T-helper 2 cell (primary cell): Measurements from ENCODE around the gene BIRC6.

ENCODE experiments used
- DNase-seq, 5 experiments: peaks; one replicate each; pipeline versions ENCODE4 v3.0.0 to v3.0.0-alpha.2; 2012 to 2022

BIRC6 gene

GRCh38 chr2:32377928-32378327 lies 21.1 kb downstream of the BIRC6 start:
- no peak for DNase-seq

- no peak for DNase-seq
Measured at GRCh38 chr2:32379352-32379751, 22.5 kb downstream of the BIRC6 start.

GRCh38 chr2:32383858-32384257 lies 27.0 kb downstream of the BIRC6 start:
- no peak for DNase-seq

- no peak for DNase-seq
Measured at GRCh38 chr2:32384529-32384928, 27.7 kb downstream of the BIRC6 start.

- DNase-seq: no peak
Measured at GRCh38 chr2:32386739-32387138, 29.9 kb downstream of the BIRC6 start.

DNA sequence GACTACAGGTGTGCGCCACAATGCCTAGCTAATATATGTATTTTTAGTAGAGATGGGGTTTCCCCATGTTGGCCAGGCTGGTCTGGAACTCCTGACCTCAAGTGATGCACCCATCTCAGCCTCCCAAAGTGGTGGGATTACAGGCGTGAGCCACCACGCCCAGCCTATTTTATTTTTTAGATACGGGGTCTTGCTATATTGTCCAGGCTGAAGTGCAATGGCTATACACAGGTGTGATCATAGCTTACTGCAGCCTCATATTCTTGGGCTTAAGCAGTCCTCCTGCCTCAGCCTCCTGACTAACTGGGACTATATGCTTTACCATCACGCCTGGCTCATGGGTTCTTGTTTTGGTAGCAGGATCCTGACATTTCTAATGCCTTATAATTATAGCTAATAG lies 42.4 kb downstream of the BIRC6 start:
- no peak for DNase-seq

GRCh38 chr2:32402091-32402490 lies 45.3 kb downstream of the BIRC6 start:
- peak in 1 of 5 experiments; percentile 25 for DNase-seq

GRCh38 chr2:32403782-32404181 lies 47.0 kb downstream of the BIRC6 start:
- no peak for DNase-seq

DNA sequence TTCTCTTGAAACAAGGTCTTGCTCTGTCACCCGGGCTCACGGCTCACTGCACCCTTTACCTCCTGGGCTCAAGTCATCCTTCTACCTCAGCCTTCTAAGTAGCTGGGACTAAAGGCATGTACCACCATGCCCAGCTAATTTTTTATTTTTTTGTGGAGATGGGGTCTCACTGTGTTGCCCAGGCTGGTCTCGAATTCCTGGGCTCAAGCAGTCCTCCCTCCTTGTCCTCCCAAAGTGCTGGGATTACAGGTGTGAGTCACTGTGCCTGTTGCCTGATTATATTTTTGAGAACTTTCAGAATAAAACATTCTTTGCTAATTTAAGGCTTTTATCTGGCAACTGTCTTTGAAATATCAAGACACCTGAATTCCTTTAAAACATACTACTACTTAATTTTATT lies 47.9 kb downstream of the BIRC6 start:
- DNase-seq: no peak

DNA sequence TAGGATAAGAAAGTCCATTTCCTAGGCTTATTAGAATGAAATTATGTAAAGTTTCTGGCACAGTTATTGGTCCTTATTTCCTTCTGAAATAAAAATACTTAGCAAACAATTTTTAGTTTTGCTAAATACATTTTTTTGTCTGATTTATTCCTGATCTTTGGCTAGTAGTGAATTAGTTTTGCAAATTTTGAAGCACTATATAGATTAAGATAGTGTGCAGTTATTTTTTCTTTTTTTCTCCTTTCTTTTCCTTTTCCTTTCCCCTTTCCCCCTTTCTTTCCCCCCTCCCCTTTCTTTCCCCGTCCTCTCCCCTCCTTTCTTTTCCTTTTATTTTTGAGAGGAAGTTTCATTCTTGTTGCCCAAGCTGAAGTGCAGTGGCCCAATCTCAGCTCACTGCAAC lies 59.7 kb downstream of the BIRC6 start:
- DNase-seq: no peak

- no peak for DNase-seq
Measured at GRCh38 chr2:32417659-32418058, 60.8 kb downstream of the BIRC6 start.

DNA sequence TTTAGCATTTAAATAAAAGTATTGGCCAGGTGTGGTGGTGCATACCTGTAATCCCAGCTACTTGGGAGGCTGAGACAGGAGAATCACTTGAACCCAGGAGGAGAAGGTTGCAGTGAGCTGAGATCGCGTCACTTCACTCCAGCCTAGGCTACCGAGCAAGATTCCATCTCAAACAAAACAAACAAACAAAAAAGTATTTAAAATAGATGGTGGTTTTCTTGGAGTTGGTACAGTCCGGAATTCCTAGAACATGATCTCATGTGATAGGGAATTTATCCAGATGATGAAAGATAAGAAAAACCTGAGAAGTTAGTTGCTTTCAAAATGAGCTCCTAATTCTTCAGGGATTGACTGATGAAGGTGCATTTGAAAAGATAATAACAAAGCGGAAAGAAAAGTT lies 62.0 kb downstream of the BIRC6 start:
- DNase-seq: no peak

- DNase-seq: no peak
Measured at GRCh38 chr2:32422133-32422532, 65.3 kb downstream of the BIRC6 start.

- no peak for DNase-seq
Measured at GRCh38 chr2:32423536-32423935, 66.7 kb downstream of the BIRC6 start.

- no peak for DNase-seq
Measured at GRCh38 chr2:32424739-32425138, 67.9 kb downstream of the BIRC6 start.

GRCh38 chr2:32425719-32426141 lies 68.9 kb downstream of the BIRC6 start:
- no peak for DNase-seq

DNA sequence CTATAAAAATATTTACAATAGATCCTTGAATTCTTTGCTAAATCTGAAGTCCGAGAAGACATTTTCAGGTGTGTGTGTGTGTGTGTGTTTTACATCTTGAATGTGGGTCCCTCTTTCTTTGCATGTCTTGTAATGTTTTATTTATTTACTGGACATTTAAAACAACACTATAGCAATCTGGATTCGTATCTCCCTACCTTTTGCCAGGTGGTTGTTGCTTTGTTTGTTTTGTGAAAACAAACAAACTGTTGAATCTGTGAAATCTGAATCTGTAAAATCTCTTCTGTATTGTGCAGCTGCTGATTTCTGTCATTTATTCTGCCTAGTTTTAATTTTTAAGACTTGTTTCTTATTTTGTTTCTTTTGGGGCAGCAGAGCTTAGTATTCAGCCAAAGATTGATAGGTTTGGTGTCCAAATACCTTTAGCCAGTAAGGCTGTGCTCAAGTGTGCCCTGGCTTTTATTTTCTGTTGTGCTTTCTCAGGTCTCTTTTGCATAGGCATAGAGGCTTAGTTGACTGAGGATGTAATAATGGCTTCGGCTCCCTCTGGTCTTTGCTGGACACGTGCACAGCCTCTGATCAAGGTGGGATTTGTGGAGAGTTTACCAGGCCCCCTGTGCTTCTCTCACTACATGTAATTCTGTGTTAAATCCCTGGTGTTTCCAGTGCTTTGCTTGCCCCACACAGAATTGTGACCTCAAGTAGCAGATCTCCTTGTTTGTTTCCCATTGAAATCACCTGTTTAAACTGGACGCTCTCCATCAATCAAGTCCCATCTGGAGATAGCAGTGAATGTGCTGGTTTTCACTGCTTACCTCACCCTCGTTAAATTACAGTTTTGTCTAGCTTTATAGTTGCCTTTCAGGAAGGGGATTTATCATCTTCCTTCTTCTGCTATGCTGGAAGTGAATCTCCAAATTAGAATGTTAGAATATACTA lies 71.1 kb downstream of the BIRC6 start:
- DNase-seq: no peak

- DNase-seq: no peak
Measured at GRCh38 chr2:32430804-32431203, 74.0 kb downstream of the BIRC6 start.

GRCh38 chr2:32436150-32436549 lies 79.3 kb downstream of the BIRC6 start:
- peak in 1 of 5 experiments; percentile 5 for DNase-seq

GRCh38 chr2:32442020-32442467 lies 85.2 kb downstream of the BIRC6 start:
- no peak for DNase-seq

GRCh38 chr2:32446369-32446768 lies 89.5 kb downstream of the BIRC6 start:
- DNase-seq: no peak

DNA sequence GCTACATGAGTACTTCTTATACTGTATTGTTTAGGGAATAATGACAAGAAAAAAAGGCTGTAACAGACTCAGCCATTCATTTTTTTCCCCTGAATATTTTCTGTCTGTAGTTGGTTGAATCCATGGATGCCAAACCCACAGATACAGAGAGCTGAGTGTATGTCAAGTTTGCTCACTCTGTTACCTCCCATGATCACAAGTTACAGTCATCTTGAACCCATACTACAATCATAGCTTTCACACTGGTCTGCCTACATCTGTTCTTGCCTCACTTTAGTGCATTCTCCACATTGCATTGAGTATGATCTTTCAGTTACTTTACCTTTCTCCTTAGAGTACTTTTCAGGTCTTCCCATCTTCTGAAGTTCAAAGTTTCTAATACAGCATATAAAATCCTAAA lies 94.0 kb downstream of the BIRC6 start:
- DNase-seq: no peak

- DNase-seq: no peak
Measured at GRCh38 chr2:32452338-32453064, 95.7 kb downstream of the BIRC6 start.
